ENCODE results near the gene S100A14.
A peak's percentile ranks its signal among the peaks of the same experiment; 100 is the strongest.
"Not testable (repeated sequence)": the region's sequence is repeated elsewhere in the genome, so short reads cannot be mapped to it uniquely, and the experiment has no call there.

The S100A14 gene

DNA sequence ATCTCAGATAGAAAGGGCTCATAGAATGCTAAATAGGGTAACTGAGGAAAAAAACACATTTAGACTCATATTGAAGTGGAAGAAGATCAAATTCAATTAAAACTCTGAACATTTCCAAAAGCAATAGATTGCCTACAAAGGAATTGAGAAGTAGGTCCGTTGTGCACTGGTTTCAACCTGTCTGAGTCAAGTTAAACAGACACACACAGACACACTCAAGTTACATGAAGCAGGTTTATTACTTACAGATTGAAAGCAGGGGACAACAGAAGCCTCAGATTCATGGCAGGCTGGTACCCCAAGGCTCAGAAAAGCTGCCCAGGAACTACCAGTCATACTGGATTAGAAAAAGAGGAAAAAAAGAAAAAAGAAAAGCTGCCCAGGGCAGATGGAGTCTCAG is 29.8 kb downstream of the S100A14 start:
- no peak for DNase-seq (ENCODE audit: low read depth)

DNA sequence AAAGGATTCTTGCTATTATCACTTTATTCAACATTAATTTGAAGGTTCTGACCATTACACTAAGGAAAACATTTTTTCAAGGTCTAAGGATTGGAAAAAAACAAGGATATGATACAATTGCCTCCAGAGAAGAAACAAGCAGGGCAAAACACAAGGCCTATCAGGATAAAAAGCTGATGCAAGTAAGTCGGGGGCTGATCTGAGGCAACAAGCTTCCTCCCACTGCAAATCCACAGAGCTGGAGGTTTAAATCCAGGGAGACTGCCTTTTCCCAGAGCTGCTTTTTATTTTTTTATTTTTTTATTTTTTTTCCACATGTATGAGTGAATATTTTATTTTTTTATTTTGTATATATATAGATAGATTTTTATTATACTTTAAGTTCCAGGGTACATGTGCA is 31.1 kb downstream of the S100A14 start:
- DNase-seq (ENCODE audit: low read depth): no peak

DNA sequence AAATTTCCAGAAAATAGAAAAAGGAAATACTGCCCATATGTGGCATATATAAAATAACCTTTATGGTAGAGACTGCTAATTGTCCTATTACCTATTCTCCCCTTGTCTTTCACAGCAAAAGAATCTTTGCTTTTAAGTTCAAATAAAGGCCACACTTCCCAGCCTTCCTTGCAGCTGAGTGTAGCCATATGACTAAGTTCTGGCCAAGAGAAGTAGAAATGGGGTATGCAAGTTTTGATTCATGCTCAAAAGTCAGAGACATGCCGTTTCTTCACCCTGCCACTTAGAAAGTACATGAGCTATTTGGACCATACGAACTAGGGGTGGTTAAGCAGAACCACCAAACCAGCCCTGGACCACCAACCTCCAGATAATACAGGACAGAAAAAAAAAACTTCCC is 32.1 kb downstream of the S100A14 start:
- DNase-seq (ENCODE audit: low read depth): no peak

DNA sequence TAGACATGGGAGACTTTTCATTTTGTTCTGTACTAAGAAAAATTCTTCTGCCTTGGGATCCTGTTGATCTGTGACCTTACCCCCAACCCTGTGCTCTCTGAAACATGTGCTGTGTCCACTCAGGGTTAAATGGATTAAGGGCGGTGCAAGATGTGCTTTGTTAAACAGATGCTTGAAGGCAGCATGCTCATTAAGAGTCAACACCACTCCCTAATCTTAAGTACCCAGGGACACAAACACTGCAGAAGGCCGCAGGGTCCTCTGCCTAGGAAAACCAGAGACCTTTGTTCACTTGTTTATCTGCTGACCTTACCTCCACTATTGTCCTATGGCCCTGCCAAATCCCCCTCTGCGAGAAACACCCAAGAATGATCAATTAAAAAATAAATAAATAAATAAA is 32.6 kb downstream of the S100A14 start:
- DNase-seq (ENCODE audit: low read depth): not testable (repeated sequence)

DNA sequence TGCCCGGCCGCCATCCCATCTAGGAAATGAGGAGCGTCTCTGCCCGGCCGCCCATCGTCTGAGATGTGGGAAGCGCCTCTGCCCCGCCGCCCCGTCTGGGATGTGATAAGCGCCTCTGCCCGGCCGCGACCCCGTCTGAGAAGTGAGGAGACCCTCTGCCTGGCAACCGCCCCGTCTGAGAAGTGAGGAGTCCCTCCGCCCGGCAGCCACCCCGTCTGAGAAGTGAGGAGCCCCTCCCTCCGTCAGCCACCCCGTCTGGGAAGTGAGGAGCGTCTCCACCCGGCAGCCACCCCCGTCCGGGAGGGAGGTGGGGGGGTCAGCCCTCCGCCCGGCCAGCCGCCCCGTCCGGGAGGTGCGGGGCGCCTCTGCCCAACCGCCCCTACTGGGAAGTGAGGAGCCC is 33.3 kb downstream of the S100A14 start:
- DNase-seq (ENCODE audit: low read depth): not testable (repeated sequence)

DNA sequence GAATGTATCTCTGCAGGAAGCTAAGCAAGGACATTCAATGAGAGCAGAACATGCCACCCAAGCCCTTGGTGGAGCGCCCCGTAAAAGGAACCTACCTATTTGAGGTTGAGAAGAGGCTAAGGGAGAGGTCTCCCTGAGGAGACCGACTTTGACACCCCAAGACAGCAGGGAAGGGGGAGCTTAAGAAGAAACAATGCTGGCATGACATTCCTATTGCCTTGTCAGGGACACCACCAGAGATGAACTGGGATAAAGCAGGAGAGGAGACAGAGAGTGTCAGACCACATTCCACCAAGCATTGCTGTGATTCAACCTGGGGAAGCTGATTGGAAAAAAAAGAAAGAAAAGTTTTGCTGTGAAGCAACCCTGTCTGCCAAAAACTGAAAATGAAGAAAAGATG is 37.2 kb downstream of the S100A14 start:
- no peak for DNase-seq (ENCODE audit: low read depth)

DNA sequence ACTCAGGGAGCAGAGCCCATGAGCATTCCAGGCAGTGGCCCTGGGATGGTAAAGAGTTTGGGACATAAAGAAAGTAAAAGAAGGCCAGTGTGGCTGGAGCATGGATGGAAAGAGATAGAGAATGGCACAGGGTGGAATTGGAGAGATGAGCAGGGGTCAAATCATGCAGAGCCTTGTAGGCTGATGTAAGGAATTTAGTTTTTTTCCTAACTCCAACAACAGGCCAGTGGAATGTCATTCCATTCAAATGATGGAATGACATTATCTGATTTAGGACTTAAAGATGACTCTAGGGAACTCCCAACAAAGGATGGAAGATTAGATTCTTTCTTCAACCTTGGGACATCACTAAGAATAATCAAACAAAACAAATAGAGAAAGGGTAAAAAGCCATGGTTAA is 37.6 kb downstream of the S100A14 start:
- no peak for DNase-seq (ENCODE audit: low read depth)

DNA sequence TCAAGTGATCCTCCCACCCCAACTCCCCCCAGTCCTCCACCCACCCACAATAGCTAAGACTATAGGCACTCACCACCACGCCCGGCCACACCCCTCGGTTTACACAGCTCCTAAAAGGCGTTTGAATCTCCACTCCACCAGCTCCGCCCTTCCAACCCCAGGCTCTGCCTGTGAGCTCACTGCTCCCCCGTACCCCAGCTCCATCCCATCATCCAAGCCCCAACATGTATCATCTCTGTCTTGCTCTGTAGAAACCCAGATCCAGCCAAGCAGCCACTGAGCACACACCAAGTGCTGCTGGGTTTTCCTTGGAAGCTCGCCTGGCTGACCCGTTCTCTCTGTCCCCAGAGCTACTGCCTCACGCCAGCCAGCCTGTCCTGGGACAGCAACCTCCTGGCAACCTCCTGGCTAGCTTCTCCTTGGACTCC is 38.5 kb downstream of the S100A14 start:
- DNase-seq (ENCODE audit: low read depth): no peak

DNA sequence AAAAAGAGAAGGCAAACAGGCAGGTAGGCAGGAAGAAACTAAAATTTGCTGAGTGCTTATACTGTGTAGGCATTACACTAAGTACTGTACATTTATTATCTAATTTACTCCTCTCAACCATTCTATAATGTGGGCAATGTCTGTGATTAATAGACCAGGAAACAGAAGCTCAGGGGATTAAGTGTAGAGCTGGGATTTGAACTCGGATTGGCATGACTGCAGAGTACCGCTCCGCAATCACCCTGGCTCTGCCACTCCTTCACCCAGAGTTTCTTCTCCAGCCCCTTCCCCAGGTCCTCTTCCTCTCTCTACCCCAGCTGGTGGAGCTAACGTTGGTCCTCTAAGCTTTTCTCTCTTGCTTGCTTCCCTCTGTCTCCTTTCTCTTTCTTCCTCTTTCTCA is 39.0 kb downstream of the S100A14 start:
- no peak for DNase-seq (ENCODE audit: low read depth)

DNA sequence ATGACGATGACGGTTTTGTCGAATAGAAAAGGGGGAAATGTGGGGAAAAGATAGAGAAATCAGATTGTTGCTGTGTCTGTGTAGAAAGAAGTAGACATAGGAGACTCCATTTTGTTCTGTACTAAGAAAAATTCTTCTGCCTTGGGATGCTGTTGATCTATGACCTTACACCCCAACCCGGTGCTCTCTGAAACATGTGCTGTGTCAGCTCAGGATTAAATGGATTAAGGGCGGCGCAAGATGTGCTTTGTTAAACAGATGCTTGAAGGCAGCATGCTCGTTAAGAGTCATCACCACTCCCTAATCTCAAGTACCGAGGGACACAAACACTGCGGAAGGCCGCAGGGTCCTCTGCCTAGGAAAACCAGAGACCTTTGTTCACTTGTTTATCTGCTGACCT is 40.6 kb downstream of the S100A14 start:
- not testable (repeated sequence) for DNase-seq (ENCODE audit: low read depth)

DNA sequence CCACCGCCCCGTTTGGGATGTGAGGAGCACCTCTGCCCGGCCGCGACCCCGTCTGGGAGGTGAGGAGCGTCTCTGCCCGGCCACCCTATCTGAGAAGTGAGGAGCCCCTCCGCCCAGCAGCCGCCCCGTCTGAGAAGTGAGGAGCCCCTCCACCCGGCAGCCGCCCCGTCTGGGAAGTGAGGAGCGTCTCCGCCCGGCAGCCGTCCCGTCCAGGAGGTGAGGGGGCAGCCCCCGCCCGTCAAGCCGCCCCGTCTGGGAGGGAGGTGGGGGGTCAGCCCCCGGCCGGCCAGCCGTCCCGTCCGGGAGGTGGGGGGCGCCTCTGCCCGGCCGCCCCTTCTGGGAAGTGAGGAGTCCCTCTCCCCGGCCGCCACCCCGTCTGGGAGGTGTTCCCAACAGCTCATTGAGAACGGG is 41.0 kb downstream of the S100A14 start:
- DNase-seq (ENCODE audit: low read depth): not testable (repeated sequence)

DNA sequence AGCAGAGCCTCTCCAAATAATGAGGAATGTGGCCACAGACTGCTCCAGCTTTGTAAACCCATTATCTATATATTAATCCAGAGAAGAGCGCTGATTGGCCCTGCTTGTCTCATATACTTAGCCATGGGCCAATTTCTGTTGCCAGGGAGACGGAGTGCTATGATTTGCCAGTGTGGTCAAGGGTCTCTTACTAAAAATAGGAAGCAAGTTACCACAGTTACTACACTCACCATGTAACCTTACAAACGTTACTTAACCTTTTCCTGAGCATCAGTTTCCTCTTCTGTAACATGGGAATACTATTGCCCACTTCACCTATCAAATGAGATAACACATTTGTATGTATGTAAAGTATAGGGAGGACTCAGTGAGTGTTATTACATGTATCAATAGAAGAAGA is 42.8 kb downstream of the S100A14 start:
- DNase-seq (ENCODE audit: low read depth): no peak

DNA sequence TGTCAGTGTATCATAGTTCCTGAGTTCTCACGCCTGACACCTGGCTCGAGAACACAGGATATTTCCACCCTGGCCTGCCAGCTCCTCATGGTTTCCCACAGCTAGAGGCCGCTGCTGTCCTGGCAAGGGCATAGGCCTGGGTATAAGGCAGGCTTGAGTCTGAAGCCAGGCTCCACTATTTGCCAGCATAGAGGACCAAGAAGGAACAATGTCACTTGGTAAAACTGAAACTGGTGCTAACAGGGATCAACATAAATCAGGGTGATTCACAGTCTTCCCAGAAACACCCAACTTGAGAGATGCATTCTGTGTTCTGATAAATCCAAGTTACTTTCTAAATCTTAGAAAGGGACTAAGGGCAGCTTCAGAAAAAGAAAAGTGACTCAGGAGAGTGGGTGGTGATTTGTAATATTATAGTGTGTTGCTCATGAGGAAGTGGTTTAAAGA is 43.5 kb downstream of the S100A14 start:
- DNase-seq (ENCODE audit: low read depth): no peak

DNA sequence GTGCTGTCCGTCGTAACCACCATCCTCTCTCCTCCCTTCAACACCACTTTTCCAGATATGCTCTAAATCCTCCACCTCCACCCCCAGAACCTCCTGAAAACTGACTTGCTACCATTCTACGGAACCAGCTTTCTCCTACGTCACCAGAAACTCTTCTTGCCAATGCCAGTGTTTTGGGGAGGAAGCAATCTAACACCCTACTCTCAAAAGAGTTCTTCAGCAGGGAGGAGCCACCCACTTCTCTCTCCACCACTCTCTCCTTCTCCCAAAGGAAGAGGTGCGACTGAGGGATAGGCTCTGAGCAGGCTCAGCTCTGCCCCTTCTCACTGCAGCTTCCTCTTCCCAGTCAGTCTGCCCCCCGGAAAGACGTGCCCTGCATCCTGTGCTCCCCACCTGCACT is 44.4 kb downstream of the S100A14 start:
- DNase-seq (ENCODE audit: low read depth): no peak

DNA sequence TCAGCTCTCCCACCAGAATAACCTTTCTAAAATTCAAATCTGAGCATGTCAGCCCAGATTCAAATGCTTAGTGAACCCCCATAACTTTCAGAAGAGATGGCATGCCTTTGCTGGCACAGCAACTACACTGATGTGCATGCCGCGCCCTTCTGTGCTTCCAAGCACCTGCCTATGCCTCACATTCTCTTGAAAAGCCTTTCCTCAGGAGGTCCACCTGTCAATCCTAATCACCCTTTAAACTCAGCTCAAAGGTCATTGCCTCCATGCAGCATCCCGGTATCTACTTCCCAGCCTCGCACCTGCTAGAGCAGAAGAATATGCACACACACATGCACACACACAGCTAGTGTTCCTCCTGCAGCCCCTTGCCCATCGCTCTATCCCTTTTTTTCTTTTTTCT is 45.3 kb downstream of the S100A14 start:
- no peak for DNase-seq (ENCODE audit: low read depth)

DNA sequence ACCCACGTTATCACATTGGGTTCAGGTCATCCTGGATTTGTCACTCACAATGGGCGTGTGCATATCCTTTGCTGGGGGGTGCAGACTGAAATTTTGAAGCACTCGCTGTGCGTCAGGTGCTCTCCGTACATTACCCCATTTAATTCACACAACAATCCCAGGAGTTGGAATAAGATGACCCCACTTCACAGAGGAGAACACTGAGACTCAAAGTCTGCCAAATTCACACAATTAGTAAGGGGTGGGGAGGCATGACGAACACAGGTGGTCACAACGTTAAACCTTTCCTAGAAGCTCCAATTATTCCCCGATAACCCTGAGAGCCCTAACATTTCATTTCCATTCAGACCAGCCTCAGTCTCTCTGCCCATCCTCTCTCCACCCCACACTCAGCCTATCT is 46.7 kb downstream of the S100A14 start:
- DNase-seq (ENCODE audit: low read depth): no peak

DNA sequence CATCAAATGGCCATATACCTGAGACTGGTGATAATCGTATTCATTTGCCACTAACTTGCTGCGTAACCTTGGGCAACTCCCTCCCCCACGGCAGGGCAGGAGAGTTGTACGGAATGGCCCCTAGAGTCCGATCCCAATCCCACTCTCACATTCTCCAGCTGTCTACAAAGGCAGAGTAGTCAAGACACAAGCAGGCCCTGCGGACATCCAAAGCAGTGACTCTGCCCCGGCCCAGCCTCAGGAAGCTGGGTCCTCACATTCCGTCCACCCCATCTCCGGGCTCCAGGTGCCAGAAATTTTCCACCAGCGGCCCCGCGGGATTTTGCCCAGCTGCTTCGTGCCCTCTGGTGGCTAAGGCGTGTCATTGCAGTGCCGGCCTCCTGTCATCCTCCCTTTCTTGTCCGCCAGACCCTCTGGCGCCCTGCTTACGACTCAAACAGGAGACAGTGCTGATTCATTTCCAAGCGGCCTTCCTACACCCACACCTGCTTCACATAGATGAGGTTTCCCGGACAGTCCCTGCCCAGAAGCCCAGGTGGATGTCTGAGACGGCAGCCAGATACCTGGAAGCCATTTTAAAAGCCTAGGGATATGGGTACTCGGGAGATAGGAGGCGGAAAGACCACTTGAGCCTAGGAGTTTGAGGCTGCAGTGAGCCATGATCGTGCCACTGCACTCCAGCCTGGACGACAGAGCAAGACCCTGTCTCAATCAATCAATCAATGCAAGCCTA is 47.6 kb downstream of the S100A14 start:
- DNase-seq (ENCODE audit: low read depth): peak; percentile 55

DNA sequence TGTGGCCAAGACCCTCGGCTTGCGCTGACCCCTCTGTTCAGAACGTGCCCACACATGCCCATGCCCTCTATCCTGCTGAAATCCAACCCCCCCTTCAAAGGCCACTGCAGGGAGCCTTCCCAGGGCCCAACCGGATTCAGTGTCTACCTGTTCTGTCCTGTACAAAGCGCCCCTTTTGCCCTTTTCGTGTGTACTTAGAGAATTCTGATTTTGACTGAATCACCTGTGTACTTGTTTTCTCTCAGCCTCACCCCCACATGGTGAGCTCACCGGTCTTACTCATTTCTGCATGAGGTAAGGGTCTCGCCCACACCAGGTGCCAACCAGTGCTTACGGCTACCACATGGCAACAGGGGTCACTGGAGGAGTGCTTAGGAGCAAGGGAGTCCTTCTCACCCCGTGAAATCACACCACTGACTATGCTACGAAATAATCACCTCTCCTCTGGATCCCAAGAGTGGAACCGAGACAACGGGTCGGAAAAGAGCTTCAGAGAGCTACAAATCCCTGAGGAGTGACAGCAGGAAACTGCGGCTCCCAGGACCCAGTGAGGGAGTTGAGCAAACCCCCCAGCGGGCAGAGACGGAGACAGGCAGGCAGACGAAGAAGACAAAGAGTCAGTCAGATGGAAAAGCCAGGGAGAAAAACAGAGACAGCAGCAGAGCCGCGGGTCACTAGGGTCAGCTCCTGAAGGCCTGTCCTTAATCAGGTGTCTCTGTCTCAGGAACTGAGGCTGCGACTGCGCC is 48.3 kb downstream of the S100A14 start:
- DNase-seq (ENCODE audit: low read depth): no peak

DNA sequence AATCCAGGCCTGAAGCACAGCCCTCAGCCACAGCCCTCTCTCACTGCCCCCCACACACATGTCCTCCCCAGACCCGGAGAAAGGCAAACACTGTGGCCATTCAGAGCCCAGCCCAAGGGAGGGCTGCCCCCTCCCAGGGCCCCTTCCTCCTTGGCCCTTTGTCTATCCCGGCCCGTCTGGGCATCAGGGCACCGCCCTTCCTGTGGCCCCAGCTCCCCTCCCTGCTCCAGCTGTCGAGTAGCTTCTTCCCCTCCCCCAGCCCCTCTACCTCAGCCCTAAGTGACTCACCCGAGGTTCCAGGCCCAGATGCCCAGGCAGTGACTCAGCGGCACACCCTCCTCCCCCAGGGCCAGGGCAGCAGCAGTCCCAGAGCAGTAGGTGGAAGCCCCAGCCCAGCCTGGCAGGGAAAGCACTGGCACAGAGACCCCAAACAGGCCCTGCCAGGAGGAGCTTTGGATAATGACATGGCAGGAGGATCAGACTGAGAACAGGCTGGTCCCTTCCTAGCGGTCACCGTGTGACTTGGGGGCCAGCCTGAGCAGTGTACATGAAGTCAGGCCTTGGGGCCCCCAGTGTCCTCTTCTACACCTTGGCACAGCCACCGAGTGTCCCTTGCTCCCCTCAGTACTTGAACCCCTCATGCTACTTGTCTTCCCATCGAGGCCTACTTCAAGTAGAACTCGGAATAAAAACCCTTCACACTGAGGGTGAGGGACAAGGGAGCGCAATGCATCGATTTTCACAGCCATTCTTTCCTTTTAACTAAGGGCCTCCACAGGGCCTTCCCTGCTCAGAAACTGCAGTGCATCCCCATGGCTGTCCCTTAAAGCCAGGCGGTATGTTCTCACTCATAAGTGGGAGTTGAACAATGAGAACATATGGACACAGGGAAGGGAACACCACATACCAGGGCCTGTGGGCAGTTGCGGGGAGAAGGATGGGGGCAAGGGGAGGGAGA is 49.4 kb downstream of the S100A14 start:
- DNase-seq (ENCODE audit: low read depth): peak; percentile 79

DNA sequence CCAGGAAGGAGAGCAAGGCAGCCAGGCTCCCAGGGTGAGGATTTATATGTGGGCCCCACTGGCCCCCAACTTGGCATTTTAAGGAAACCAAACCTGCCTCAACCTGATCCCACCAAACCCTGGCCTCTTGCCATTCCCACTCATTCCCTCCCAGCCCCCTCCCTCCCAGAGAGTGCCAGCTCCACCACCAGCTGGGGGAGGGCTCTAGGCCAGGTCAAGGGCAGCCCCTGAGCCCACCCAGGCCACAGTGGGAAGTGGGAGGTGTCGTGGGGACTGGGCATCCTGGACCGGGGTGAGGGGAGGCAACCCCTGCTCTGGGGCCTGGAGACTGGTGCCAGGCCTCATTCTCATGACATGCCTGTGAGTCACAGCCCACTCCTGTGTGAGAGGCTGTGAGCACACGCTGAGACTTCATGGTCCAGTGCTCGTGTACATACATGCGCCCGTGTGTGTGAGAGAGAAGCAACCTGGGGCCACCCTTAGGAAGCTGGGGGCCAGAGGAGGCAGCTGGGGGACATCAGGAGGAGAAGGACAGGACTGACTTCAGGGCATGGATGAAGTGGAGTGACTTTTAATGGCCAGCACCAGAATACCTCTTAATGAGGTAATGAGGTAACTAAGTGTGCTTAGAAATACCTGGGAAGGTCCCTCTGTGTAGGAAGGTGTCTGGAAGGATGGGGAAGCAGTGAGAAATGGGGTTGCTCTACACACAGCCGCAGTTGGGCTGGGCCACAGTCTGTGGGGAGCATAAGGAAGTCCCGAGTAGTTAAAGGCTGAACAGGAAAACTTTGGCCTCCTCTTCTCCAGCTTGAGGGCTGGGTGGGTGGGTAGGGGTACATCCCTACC is 50.4 kb downstream of the S100A14 start, which contains the start of gene S100A2:
TSS of gene S100A2 (minus strand) at position 316 of the 846 bp plus-strand sequence. CDS start 1,967 bp downstream, outside the sequence.
- peak; percentile 26 for DNase-seq (ENCODE audit: low read depth)
